ENCODE results near the gene RRP1. TPM values are rescaled to one million over a fixed set of nuclear protein-coding genes. Genes with fewer than 3 reads are reported as not detected.

The RRP1 gene
- total RNA-seq, 2 experiments from 2014 or later, result 32.8 to 34.4 TPM

DNA sequence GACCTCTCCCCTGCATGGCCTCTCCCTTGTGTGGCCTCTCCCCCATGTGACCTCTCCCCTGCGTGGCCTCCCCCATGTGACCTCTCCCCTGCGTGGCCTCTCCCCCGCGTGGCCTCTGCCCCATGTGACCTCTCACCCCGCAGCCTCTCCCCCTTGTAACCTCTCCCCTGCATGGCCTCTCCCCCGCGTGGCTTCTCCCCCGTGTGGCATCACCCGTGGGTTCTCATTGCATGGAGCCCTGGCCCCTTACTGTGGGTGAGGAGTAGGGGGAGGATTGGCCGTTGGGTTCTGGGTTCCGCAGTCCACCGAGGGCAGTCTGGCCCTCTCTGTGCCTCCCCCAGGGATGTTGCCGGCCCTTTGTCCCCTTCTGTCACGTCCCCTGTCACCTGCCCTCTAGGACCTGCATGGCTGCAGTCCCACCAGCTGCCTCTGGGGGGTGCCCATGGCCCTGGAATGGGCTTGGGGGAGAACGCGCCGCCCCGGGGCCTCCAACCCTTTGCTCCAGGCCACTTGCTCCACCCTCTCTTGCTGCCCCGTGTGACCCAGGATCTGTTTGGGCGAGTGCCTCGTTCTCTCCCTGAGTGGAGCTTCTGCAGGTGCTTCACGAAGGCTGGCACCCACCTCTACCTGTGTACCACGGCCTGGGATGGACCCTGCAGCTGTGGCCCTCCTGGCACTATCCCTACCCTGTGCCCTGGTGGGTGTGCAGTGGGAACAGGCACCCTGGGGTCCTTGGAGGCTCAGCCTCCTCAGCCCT lies 21.3 kb downstream of the RRP1 start:
- peaks cover 3% of the 10 kb centered on the region for H3K36me3 Mint-ChIP-seq (ENCODE audit: low read depth)
- ATAC-seq, result peak; percentile 90
- peak; percentile 93 for DNase-seq
- H3K4me3 Mint-ChIP-seq, result no peak overlapping the region
- H3K27ac Mint-ChIP-seq, result peak overlapping the region; percentile 52
- peaks cover 16% of the 10 kb centered on the region for H3K4me1 Mint-ChIP-seq (ENCODE audit: low read depth)
- ChIA-PET CTCF (interaction anchor here (0.7 to 2.5 kb wide), 18 partner anchors 14 to 274 kb away, joined by 3 to 15 read pairs (median 4); no protein-coding TSS in a partner anchor), POLR2A (interaction anchor here (0.7 kb wide), 1 partner anchor 659 kb away, joined by 3 read pairs; no protein-coding TSS in a partner anchor)
- no peaks in the 10 kb centered on the region for H3K27me3 Mint-ChIP-seq (ENCODE audit: low read depth)
- H3K9me3 Mint-ChIP-seq (ENCODE audit: insufficient read depth), result no peaks in the 10 kb centered on the region

DNA sequence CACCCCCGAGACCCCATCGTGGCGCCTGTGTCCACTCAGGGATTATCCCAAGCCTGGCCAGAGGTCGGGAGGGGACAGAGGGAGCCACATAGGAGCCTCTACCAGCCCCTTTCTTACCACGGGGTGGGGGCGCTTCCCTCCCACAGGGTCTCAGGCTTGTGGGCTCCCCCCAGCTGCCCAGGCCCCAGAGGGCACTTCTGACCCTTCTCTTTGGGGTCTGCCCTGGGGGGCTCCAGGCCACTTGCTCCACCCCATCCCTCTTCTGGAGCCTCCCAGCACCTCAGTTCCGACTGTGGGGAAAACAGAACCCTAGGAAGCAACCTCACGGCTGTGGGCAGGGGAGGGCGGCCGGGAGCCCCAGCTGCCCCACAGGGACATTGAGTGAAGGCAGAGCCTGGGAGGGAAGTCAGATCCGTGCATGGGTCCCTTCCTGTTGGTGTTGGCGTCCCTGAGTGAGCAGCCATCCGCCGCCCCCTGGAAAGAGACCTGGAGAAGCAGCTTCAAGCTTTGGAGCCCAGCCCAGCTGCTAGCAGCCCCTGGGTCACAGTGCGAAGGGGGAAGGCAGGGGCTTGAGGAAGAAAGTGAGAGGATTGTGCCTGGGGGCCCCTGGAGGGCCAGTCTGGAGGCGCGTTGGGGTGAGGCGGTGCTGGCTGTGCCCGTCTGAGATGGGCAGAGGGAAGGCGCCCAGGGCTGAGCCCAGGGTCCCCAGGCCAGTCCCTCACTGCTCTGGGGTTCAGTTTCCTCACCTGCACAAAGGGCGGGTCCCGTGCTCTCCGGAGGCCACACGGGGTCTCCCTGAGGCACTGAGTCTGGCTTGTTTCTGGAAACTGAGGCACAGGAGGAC lies 22.1 kb downstream of the RRP1 start:
- H3K27ac Mint-ChIP-seq, result no peak overlapping the region
- H3K36me3 Mint-ChIP-seq (ENCODE audit: low read depth), result no peaks in the 10 kb centered on the region
- DNase-seq (no peak), ATAC-seq (no peak)
- H3K4me3 Mint-ChIP-seq, result no peak overlapping the region
- no peaks in the 10 kb centered on the region for H3K27me3 Mint-ChIP-seq (ENCODE audit: low read depth)
- H3K4me1 Mint-ChIP-seq (ENCODE audit: low read depth), result peaks cover 15% of the 10 kb centered on the region
- ChIA-PET CTCF (interaction anchor here (0.6 to 2.5 kb wide), 19 partner anchors 13 to 1175 kb away, joined by 3 to 15 read pairs (median 4); no protein-coding TSS in a partner anchor), POLR2A (interaction anchor here (0.6 to 0.7 kb wide), 2 partner anchors 529 to 658 kb away, joined by 3 read pairs; no protein-coding TSS in a partner anchor)
- no peaks in the 10 kb centered on the region for H3K9me3 Mint-ChIP-seq (ENCODE audit: insufficient read depth)

DNA sequence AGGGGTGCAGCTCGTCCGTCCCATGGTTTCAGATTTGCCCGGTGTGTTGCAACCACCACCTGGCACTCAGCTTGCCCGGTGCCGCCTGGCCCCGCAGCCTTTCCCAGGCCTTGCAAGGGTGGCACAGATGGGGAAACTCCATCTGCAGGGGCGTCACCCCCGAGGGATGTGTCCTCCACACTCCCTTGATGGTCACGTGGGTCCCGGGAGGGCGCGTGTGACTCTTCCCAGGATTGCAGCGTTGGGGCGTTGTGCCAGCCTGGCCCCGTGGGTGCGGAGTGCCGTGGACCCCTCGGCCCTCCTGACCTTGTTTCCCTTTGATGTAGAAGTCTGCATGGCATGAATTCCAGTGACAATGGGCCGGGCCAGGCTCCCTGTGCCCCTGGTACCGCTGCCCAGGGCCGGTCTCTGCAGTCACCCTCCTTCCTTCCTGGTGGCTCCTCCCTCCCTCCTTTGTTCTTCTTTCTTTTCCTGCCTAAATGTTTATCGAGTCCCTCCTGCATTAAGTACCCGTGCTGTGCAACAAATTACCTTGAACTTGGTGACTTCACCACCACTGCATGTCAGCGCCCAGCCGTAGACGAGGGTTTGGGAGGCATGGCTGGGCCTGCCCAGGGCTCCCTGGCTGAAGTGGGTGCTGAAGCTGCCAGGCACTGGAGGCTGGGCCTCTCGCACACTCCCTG lies 22.9 kb downstream of the RRP1 start:
- ChIA-PET CTCF (interaction anchor here (0.6 to 2.5 kb wide), 6 partner anchors 52 to 1175 kb away, joined by 3 to 15 read pairs (median 6); no protein-coding TSS in a partner anchor), POLR2A (interaction anchor here (0.6 kb wide), 1 partner anchor 529 kb away, joined by 3 read pairs; no protein-coding TSS in a partner anchor)
- DNase-seq, result no peak
- H3K36me3 Mint-ChIP-seq (ENCODE audit: low read depth), result no peaks in the 10 kb centered on the region
- H3K9me3 Mint-ChIP-seq (ENCODE audit: insufficient read depth), result no peaks in the 10 kb centered on the region
- no peak overlapping the region for H3K27ac Mint-ChIP-seq
- no peaks in the 10 kb centered on the region for H3K27me3 Mint-ChIP-seq (ENCODE audit: low read depth)
- H3K4me3 Mint-ChIP-seq, result no peak overlapping the region
- no peak for ATAC-seq
- H3K4me1 Mint-ChIP-seq (ENCODE audit: low read depth), result peaks cover 12% of the 10 kb centered on the region

GRCh38 chr21:43812957-43813655 lies 23.7 kb downstream of the RRP1 start:
- POLR2A ChIA-PET, result no interaction called here
- Mint-ChIP-seq H3K36me3 (ENCODE audit: low read depth) (no peaks in the 10 kb centered on the region), H3K9me3 (ENCODE audit: insufficient read depth) (no peaks in the 10 kb centered on the region), H3K4me1 (ENCODE audit: low read depth) (peaks cover 12% of the 10 kb centered on the region), H3K27ac (no peak overlapping the region), H3K27me3 (ENCODE audit: low read depth) (no peaks in the 10 kb centered on the region), H3K4me3 (no peak overlapping the region)
- DNase-seq (no peak), ATAC-seq (no peak)
- CTCF ChIA-PET, result interaction anchor here (1.1 kb wide), 1 partner anchor 51 kb away, joined by 5 read pairs; no protein-coding TSS in a partner anchor

- Mint-ChIP-seq H3K9me3 (ENCODE audit: insufficient read depth) (peaks cover 1% of the 10 kb centered on the region), H3K27ac (no peak overlapping the region), H3K4me3 (no peak overlapping the region), H3K27me3 (ENCODE audit: low read depth) (no peaks in the 10 kb centered on the region), H3K36me3 (ENCODE audit: low read depth) (no peaks in the 10 kb centered on the region), H3K4me1 (ENCODE audit: low read depth) (peaks cover 13% of the 10 kb centered on the region)
- no peak for ATAC-seq
- ChIA-PET CTCF (no interaction called here), POLR2A (no interaction called here)
- DNase-seq, result no peak
Observed at GRCh38 chr21:43813656-43813980, 24.2 kb downstream of the RRP1 start.

DNA sequence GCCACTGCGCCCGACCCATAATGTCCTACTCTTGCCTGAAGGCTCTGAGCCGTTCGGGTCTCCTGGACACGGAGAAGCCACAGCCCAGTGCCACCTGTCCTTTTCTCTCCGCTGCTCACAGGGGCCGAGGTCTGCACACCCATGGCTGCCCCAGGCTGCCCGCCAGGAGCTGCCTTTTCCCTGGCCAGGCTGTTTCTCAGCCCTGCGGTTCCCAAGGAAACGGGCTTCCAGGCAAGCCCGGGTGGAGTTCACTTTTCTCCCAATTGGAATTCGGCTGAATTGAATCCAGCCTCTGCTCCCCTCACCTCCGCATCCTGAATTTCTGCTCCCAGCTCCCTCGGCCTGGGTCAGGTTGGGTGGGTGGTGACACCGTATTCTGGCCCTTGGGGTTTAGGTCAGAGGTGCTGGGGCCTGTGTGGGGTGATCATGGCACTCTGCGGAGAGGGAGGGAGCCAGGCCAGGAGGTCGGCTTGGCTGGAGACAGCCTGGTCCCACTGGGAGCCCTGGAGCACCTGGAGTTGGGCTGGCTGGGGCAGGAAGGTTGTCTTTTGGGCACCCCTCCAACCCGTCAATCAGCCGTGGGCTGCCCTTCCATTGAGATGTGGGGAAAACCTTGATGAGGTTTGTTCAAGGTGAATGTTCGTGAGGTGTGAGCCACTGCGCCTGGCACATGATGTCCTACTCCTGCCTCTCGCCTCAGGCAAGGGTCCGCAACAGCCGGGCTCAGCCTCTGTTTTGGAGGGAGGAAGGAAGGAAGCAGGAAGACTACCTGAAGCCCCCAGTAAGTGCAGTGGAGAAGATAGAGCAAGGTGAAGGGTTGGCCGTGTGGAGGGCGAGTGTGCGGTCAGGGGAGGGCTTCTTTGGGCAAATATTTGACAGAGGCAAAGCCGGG lies 25.1 kb downstream of the RRP1 start:
- Mint-ChIP-seq H3K4me1 (ENCODE audit: low read depth) (peaks cover 16% of the 10 kb centered on the region), H3K9me3 (ENCODE audit: insufficient read depth) (peaks cover 5% of the 10 kb centered on the region), H3K4me3 (no peak overlapping the region), H3K27ac (no peak overlapping the region), H3K36me3 (ENCODE audit: low read depth) (no peaks in the 10 kb centered on the region), H3K27me3 (ENCODE audit: low read depth) (no peaks in the 10 kb centered on the region)
- CTCF ChIA-PET, result no interaction called here
- ATAC-seq (no peak), DNase-seq (no peak)
- POLR2A ChIA-PET, result no interaction called here

GRCh38 chr21:43815107-43815613 lies 25.8 kb downstream of the RRP1 start:
- CTCF ChIA-PET, result no interaction called here
- Mint-ChIP-seq H3K4me1 (ENCODE audit: low read depth) (peaks cover 16% of the 10 kb centered on the region), H3K9me3 (ENCODE audit: insufficient read depth) (peaks cover 5% of the 10 kb centered on the region), H3K4me3 (no peak overlapping the region), H3K27ac (no peak overlapping the region), H3K36me3 (ENCODE audit: low read depth) (no peaks in the 10 kb centered on the region), H3K27me3 (ENCODE audit: low read depth) (no peaks in the 10 kb centered on the region)
- POLR2A ChIA-PET, result no interaction called here
- DNase-seq (no peak), ATAC-seq (no peak)

GRCh38 chr21:43815991-43816390 lies 26.6 kb downstream of the RRP1 start:
- ChIA-PET POLR2A (no interaction called here), CTCF (interaction anchor here (1.2 kb wide), 1 partner anchor 159 kb away, joined by 5 read pairs; no protein-coding TSS in a partner anchor)
- Mint-ChIP-seq H3K4me3 (no peak overlapping the region), H3K9me3 (ENCODE audit: insufficient read depth) (peaks cover 5% of the 10 kb centered on the region), H3K4me1 (ENCODE audit: low read depth) (peaks cover 9% of the 10 kb centered on the region), H3K27me3 (ENCODE audit: low read depth) (no peaks in the 10 kb centered on the region), H3K27ac (no peak overlapping the region), H3K36me3 (ENCODE audit: low read depth) (no peaks in the 10 kb centered on the region)
- DNase-seq, result no peak
- no peak for ATAC-seq

DNA sequence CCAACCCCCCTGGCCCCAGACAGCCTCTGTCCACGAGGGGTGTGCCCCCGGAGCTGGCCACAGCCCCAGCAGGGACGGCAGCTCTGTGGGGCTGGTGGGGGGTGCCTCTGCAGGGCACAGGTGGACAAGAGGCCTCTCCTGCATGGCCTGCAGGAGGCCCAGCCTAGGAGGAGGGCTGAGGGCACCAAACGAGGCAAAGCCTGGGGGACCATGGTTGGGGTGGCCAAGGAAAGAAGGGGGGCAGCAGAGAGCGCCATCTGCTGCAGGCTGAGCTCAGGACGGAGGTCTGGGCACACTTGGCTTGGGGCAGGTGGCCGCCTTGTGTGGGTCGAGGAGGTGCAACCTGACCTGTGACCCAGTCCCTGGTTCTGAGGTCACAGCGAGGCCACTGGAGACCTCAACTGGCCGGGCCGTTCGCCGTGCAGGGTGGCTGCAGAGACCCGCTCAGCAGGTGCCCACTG lies 27.3 kb downstream of the RRP1 start:
- ChIA-PET CTCF (interaction anchor here (1.2 kb wide), 1 partner anchor 159 kb away, joined by 5 read pairs; no protein-coding TSS in a partner anchor), POLR2A (no interaction called here)
- no peak overlapping the region for H3K4me3 Mint-ChIP-seq
- H3K27me3 Mint-ChIP-seq (ENCODE audit: low read depth), result no peaks in the 10 kb centered on the region
- peaks cover 5% of the 10 kb centered on the region for H3K9me3 Mint-ChIP-seq (ENCODE audit: insufficient read depth)
- H3K27ac Mint-ChIP-seq, result no peak overlapping the region
- H3K36me3 Mint-ChIP-seq (ENCODE audit: low read depth), result no peaks in the 10 kb centered on the region
- DNase-seq (no peak), ATAC-seq (no peak)
- H3K4me1 Mint-ChIP-seq (ENCODE audit: low read depth), result peaks cover 7% of the 10 kb centered on the region

Data from activated CD8-positive, alpha-beta T cell treated with anti-CD3 and anti-CD28 coated beads, Interleukin-2, amount 10 ng/mL, durations not matched to agents 7 days and 5 days (primary cell).